A172 (cell line): ENCODE results near the gene TEFM. TPM values are rescaled to one million over a fixed set of nuclear protein-coding genes. Genes with fewer than 3 reads are reported as not detected.
A peak's percentile ranks its signal among the peaks of the same experiment; 100 is the strongest.
"Not testable (repeated sequence)": the region's sequence is repeated elsewhere in the genome, so short reads cannot be mapped to it uniquely, and the experiment has no call there.

Source experiments
- DNase-seq: peaks from one replicate; pipeline ENCODE4 v3.0.0-alpha.2; 2015; ENCODE audit warnings: low spot score
- total RNA-seq: library from RNA; depleted of rRNA; stranded (reverse); fragments of >200 nt; shearing (Covaris generic); gene quantifications from 2 replicates; pipeline ENCODE4 v1.2.3, GENCODE V29; 2014; rRNA removed

The TEFM gene
- 19.4 and 48.2 TPM in 2 replicates for total RNA-seq

GRCh38 chr17:30906101-30906911 lies at the start of gene TEFM:
Gene TEFM, minus strand, starts transcription at chr17:30906238. Its CDS starts 40 bp downstream, at chr17:30906198.
- DNase-seq, result peak; percentile 81

- DNase-seq, result no peak
Observed at GRCh38 chr17:30954046-30954830, 48.2 kb upstream of the TEFM start.

- DNase-seq, result no peak
Observed at GRCh38 chr17:30952638-30953393, 46.8 kb upstream of the TEFM start.

GRCh38 chr17:30950669-30951399 lies 44.8 kb upstream of the TEFM start:
- peak; percentile 59 for DNase-seq

GRCh38 chr17:30950189-30950588 lies 44.2 kb upstream of the TEFM start:
- no peak for DNase-seq

- no peak for DNase-seq
Observed at GRCh38 chr17:30947796-30948195, 41.8 kb upstream of the TEFM start.

GRCh38 chr17:30942308-30943079 lies 36.5 kb upstream of the TEFM start:
- DNase-seq, result no peak

- DNase-seq, result no peak
Observed at GRCh38 chr17:30939051-30939689, 33.1 kb upstream of the TEFM start.

- no peak for DNase-seq
Observed at GRCh38 chr17:30933966-30934365, 27.9 kb upstream of the TEFM start.

GRCh38 chr17:30931582-30931981 lies 25.5 kb upstream of the TEFM start:
- not testable (repeated sequence) for DNase-seq

- no peak for DNase-seq
Observed at GRCh38 chr17:30930495-30930894, 24.5 kb upstream of the TEFM start.

- not testable (repeated sequence) for DNase-seq
Observed at GRCh38 chr17:30929861-30930260, 23.8 kb upstream of the TEFM start.

- no peak for DNase-seq
Observed at GRCh38 chr17:30929081-30929633, 23.1 kb upstream of the TEFM start.

- no peak for DNase-seq
Observed at GRCh38 chr17:30928584-30928983, 22.5 kb upstream of the TEFM start.

GRCh38 chr17:30927756-30928155 lies 21.7 kb upstream of the TEFM start:
- DNase-seq, result no peak

GRCh38 chr17:30926516-30926915 lies 20.5 kb upstream of the TEFM start:
- DNase-seq, result no peak

- DNase-seq, result no peak
Observed at GRCh38 chr17:30924341-30924740, 18.3 kb upstream of the TEFM start.

GRCh38 chr17:30922235-30923030 lies 16.4 kb upstream of the TEFM start:
- no peak for DNase-seq
